ENCODE data around the gene PHKA1.
"Not testable (repeated sequence)": the region's sequence is repeated elsewhere in the genome, so short reads cannot be mapped to it uniquely, and the experiment has no call there.

- TF ChIP-seq CTCF (IDR thresholded peaks at IDR 0.05); EP300 (IDR thresholded peaks at IDR 0.05; ENCODE audit: low read depth): not testable (repeated sequence)
These were observed 44.6 kb downstream of the PHKA1 start for GRCh38 chrX:72669508-72669907.
